Measurements from ENCODE around the gene LAMC2. TPM values are rescaled to one million over a fixed set of nuclear protein-coding genes. Genes with fewer than 3 reads are reported as not detected.

LAMC2 gene
- total RNA-seq, 1 donor = 27.6 TPM

DNA sequence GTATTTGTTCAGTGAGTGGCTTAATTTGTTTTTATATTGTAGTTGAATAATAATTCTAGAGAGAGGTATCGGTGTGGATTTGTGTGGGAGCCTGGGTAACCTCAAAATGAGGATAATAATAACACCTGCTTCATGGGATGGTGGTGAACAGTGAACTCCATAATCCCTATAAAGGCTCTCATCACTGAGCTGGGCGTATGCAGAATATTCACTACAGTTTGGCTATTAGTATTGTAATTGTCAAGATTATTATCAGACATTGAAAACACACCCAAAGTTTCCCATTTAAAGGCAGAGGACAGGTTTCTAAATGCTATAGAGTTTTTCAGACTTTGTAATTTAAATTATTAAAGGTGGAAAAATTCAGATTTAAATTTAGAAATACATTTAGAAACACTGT lies 7.0 kb upstream of the LAMC2 start:
- no peak for TF ChIP-seq CTCF (IDR thresholded peaks at IDR 0.05; ENCODE audit: insufficient read depth, low read depth, low read length)
- no peak overlapping the region for H3K4me3 ChIP-seq (ENCODE audit: low read depth, low read length)
- no peak for DNase-seq (ENCODE audit: low read depth)

- DNase-seq (ENCODE audit: low read depth) = peak; percentile 70
- no peak overlapping the region for H3K4me3 ChIP-seq (ENCODE audit: low read depth, low read length)
- no peak for TF ChIP-seq CTCF (IDR thresholded peaks at IDR 0.05; ENCODE audit: insufficient read depth, low read depth, low read length)
Measured at GRCh38 chr1:183180218-183180617, 5.8 kb upstream of the LAMC2 start.

DNA sequence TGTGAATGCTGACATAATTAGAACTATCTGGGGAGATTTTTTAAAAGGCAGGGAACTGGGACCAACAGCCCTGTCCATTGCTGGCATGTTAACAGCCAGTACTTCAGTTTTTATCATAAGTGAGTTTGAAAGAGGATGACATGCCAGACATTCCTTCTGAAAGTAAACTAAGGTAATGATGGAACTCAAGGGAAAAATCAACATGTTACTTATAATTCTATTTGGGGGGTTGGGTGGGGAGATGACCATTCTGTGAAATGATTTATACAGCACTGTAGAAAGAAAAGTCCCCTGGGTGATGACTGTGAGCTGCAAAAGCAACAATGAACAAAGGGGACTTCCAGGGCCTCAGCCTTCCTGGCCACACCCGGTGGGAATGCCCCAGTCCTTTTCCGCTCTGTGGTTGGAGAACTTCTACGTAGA lies 5.4 kb upstream of the LAMC2 start:
- H3K4me3 ChIP-seq (ENCODE audit: low read depth, low read length) = no peak overlapping the region
- no peak for TF ChIP-seq CTCF (IDR thresholded peaks at IDR 0.05; ENCODE audit: insufficient read depth, low read depth, low read length)
- DNase-seq (ENCODE audit: low read depth) = peak; percentile 53

DNA sequence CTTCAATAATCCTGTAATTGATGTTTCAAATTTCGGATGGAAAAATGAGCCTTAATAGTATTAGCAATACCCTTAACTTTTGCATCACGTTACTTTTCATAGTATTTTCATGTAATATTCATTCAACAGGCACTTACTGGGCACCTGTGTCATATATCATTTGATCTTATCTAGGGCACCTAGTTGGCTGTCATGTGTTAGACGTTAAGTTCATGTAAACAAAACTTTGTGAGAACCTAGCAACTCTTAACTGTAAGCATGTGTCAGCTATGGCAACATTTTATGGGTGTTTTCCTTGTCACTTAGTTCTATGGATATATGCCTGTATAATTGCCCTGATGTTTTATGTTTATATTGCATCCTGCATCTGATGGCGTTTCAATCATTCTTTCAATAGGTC lies 777 bp downstream of the LAMC2 start:
- DNase-seq (ENCODE audit: low read depth) = no peak
- no peak overlapping the region for H3K4me3 ChIP-seq (ENCODE audit: low read depth, low read length)
- TF ChIP-seq CTCF (IDR thresholded peaks at IDR 0.05; ENCODE audit: insufficient read depth, low read depth, low read length) = no peak

GRCh38 chr1:183188240-183188639 lies 2.2 kb downstream of the LAMC2 start:
- no peak for TF ChIP-seq CTCF (IDR thresholded peaks at IDR 0.05; ENCODE audit: insufficient read depth, low read depth, low read length)
- H3K4me3 ChIP-seq (ENCODE audit: low read depth, low read length) = no peak overlapping the region
- DNase-seq (ENCODE audit: low read depth) = no peak

DNA sequence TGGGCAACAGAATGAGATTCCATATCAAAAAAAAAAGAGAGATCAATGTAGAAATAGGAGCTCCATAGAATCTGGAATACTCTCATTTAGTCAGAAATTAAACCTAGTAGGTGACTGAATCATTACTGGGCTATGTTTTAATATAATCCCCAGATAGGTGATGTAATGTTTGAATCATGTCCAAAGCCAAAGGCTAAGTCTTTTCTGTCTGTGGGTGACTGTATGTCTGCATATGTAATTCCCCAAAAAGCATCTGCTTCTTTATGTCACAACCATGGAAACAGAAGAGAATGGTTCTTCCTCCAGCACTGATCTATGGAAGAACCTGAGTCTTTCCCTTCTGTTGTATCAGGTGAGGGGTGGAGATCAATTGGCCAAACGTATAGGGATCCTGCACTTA lies 5.8 kb downstream of the LAMC2 start:
- H3K4me3 ChIP-seq (ENCODE audit: low read depth, low read length) = no peak overlapping the region
- DNase-seq (ENCODE audit: low read depth) = peak; percentile 66
- TF ChIP-seq CTCF (IDR thresholded peaks at IDR 0.05; ENCODE audit: insufficient read depth, low read depth, low read length) = no peak

- H3K4me3 ChIP-seq (ENCODE audit: low read depth, low read length) = no peak overlapping the region
- no peak for TF ChIP-seq CTCF (IDR thresholded peaks at IDR 0.05; ENCODE audit: insufficient read depth, low read depth, low read length)
- DNase-seq (ENCODE audit: low read depth) = no peak
Measured at GRCh38 chr1:183193963-183194525, 8.0 kb downstream of the LAMC2 start.

Measured in fibroblast of villous mesenchyme (primary cell).